GM19351 (cell line): ENCODE data around the gene GLT8D1.
A peak's percentile ranks its signal among the peaks of the same experiment; 100 is the strongest.

ENCODE experiments used
- ATAC-seq: cut with Tn5 transposase; IDR thresholded peaks from one replicate; pipeline ENCODE4 v1.9.1; 2021; ENCODE audit warnings: mild to moderate bottlenecking, moderate library complexity; ENCODE audit not compliant: unreplicated experiment

Gene GLT8D1

GRCh38 chr3:52712291-52713212 lies 7.0 kb upstream of the GLT8D1 start:
- no peak for ATAC-seq

DNA sequence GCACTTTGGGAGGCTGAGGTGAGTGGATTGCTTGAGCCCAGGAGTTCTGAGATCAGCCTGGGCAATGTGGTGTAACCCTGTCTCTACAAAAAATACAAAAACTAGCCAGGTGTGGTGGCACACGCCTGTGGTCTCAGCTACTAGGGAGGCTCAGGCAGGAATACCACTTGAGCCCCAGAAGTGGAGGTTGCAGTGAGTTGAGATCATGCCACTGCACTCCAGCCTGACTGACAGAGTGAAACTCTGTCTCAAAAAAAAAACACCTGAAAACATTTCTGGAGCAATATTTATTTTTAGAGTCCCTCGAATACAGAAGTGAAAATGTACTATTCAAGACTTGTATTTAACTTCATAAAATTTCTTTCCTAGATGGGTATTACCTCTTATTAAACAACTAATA lies 4.9 kb upstream of the GLT8D1 start:
- ATAC-seq = peak; percentile 29

GRCh38 chr3:52707585-52707984 lies 2.0 kb upstream of the GLT8D1 start:
- ATAC-seq = no peak

- no peak for ATAC-seq
Observed at GRCh38 chr3:52705438-52705687, 228 bp downstream of the GLT8D1 start.

DNA sequence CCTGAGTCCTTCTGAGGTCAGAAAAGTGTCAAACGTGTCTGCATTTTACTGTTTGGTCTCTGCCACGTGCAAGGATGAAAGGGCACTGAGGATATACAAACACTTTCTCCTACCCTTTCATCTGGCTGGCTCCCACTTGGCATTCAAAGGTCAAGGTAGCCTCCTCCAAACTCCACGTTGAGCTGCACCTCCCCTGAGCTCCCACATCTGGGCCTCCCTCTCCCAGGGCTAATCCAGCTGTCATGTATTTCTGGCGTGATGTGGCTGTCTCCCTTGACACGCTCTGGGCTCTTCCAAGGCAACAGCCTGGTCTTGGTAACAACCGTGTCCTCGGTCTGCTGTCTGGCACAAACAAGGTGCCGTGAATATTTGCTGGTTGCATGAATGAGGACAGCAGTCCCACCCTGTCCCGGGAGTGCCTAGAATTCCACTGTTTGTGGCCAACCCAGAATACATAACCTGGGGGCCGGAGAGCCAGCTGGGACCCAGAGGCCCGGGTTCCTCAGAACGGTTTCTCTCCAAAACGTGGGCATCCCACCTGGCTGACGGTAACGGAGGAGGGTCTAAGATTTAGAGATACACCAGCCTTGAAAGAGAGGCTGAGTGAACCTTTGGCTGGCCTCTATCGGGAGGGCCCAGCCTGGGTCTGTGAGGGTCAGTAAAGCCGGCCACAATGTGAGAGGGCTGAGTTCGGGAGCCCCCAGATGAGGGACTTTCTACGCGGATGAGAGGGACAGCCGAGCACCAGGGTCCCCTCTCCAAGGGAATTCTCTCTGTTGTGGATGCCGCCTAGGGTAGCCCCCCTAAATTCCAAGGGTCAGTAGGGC lies 767 bp downstream of the GLT8D1 start:
- no peak for ATAC-seq

GRCh38 chr3:52703341-52703740 lies 2.2 kb downstream of the GLT8D1 start:
- no peak for ATAC-seq

DNA sequence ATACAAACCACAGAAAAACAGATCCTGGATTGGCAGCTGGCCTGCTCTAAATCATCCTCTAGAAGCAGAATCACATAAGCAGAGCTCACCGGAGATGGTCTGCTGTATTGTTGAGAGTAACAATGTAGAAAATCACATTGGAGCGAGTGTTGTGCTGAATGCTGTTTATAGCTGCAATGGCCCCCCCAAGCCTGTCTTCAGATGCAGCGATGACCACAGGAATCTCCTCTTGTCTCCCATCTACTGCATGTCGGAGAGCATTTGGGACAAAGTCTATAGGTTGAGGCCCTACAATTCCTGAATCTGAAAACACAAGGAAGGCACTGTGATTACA lies 8.0 kb downstream of the GLT8D1 start:
- no peak for ATAC-seq

GRCh38 chr3:52696830-52697631 lies 8.6 kb downstream of the GLT8D1 start:
- no peak for ATAC-seq

GRCh38 chr3:52695798-52696671 lies 9.6 kb downstream of the GLT8D1 start:
- ATAC-seq = no peak

- ATAC-seq = no peak
Observed at GRCh38 chr3:52694528-52695189, 10.9 kb downstream of the GLT8D1 start.

DNA sequence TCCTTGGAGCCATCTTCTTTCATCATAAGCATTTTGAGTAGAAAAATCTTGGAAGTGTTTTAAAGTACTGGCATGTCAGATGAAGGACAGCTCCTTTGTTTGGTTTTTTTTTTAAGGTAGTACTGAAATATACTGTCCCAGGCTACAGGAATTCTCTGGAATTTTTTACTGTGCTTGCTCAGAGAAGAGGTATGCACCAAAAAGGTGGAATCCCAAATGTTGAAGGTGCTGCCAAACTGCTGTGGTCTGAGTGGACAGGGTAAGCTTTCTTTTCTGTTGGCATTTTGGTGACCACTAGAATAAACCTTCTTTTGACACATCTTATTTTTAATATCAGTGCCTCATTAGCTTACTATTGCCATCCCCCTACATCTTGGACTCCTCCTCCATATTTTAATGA lies 12.5 kb downstream of the GLT8D1 start:
- no peak for ATAC-seq

DNA sequence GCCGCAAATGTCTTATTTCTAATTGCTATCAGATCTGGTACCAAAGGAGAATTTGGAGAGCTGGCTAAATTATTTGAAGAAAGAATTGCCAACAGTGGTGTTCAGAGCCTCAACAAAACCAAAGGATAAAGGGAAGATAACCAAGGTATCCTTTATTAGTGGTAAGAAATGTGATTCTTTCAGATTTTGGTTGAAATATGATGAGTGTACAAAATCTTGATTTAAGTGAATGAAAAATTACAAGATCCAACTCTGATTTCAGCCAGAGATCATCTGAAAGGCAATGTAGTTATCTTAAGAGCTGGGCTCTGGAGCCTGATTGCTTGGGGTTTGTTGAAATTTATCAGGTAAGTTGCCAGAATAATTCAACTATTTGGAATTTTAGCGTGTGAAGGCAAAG lies 15.0 kb downstream of the GLT8D1 start:
- no peak for ATAC-seq

DNA sequence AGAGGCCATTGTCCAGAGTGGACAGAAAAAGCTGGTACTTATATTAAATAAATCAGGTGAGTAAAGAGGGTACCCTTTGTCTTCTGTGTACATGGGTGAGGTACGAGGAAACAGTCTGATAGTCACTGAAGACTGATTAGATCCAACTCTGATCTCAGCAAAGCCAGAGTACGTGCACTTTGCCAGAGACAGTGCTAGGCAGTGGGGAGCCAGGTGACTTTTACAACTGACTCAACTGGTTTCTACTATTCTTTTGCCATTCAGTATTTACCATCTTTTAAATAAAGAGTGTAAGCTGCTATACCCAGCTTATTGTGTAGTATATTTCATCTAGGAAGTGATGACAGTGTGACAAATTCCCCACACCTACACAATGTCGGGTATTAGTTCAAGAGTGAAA lies 16.4 kb downstream of the GLT8D1 start:
- no peak for ATAC-seq

GRCh38 chr3:52688266-52688665 lies 17.3 kb downstream of the GLT8D1 start:
- ATAC-seq = no peak

DNA sequence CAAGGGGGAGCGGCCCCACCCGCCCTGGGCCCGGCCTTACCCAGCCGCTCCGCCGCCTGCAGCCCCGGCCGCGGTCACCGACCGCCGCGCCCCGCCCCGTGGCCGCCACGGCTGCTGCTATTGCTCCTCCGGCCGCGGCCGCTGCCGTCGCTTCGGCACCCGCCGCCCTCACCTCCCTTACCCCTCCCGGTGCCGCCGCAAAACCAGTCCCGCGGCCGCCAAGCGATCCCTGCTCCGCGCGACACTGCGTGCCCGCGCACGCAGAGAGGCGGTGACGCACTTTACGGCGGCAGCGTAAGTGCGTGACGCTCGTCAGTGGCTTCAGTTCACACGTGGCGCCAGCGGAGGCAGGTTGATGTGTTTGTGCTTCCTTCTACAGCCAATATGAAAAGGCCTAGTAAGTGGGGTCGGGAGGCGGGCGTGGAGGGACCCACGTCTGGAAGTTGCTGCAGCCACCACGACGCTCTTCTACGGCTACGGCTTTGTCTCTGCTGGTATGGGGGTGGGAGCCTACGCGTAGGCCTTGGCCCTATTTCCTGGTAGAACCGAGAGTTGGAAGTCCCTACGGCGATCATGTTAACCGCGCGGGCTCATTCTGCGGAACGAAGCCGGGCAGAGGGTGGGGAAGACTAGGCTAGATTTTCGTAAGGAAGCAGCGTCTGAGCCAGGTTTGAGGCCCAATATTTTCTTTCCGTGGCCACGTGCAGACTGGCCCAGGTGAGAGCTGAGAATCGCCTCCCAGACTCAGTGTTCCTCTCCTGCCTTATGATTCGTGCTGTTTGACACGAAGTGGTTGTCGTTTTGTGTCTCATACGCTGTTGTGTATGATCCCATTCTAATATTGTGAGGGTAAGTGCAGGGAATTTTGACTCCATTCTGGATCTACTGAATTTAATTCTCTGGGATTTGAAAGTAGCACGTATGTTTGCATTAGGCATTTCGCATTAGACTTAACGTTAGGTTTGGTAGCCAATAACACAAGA lies 19.6 kb downstream of the GLT8D1 start, which contains the start of the genes GNL3 and PBRM1:
Gene GNL3 (plus strand): TSS at position 324 of the 983 bp plus-strand sequence. CDS start 61 bp downstream, at position 385.
Gene PBRM1 (minus strand): TSS at position 205 of the 983 bp plus-strand sequence.
- peak; percentile 55 for ATAC-seq

- peak; percentile 77 for ATAC-seq
Observed at GRCh38 chr3:52685285-52685708, 20.3 kb downstream of the GLT8D1 start.

DNA sequence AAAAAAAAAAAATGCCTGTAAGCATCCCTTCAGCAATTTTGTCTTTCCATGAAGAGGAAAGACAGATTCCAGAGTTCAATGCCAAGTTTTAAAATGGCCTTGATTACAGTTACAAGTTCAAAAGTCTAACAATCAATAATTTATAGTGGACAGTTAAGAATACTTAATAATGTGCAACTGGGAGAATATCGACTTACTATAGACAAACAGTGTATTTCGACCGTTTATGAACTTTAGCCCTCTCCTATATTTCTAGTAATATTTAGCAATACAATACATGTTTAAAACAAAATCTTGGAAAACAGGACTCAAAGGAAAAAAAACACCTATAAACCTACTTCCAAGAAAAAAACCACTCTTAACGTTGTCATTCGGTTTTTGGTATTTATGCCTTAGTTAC lies 21.4 kb downstream of the GLT8D1 start:
- no peak for ATAC-seq

DNA sequence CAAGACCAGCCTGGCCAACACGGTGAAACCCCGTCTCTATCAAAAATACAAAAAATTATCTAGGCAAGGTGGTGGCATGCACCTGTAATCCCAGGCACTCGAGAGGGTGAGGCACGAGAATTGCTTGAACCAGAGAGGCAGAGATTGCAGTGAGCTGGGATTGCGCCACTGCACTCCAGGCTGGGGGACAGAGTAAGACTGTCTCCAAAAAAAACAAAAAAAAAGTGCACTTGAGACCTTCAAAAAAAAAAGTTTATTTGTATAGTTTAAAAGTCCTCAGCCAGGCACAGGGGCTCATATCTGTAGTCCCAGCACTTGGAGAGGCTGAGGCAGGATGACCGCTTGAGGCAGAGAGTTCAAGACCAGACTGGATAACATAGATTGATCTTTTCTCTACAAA lies 22.0 kb downstream of the GLT8D1 start:
- no peak for ATAC-seq

DNA sequence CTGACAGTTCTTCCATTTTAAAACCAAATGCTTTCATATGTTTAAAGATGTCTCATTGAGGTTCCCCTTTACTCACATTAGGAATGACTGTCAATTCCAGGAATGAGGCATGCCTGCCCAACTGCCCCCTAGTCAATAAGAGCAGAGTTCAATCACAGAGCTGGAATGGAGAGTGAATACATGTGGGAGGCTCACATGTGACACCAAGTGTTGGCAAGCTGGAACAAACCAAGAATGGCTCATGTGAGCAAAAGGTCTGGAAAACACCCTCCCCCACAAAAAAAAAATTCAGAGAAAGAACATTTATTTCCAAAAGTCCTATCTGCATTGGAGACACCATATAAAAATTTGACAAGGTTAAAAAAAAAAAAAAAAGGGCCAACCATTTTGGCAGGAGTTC lies 23.6 kb downstream of the GLT8D1 start:
- no peak for ATAC-seq
